Stomach (tissue), 4 donors: ENCODE measurements around the gene MYRIP.

Source experiments
- CTCF ChIP-seq, 7 experiments: fragments of 450-650 bp in 4 of 7; fragments of 200-600 bp in 3 of 7; sonication (generic) in 3 of 7; IDR thresholded peaks; one replicate each; pipeline ENCODE4 v1.5.1; 2016 to 2019; ENCODE audit warnings: antibody characterized with exemption in 7 of 7, control low read depth in 2 of 7, mild to moderate bottlenecking in 1 of 7
- POLR2A ChIP-seq, 4 donors: fragments of 450-650 bp; IDR thresholded peaks; one replicate each; pipeline ENCODE4 v1.6.1; 2016; ENCODE audit warnings: antibody characterized with exemption in 4 of 4, control low read depth in 2 of 4, mild to moderate bottlenecking in 1 of 4, moderate library complexity in 1 of 4
- POLR2AphosphoS5 ChIP-seq, 3 donors: sonication (generic); formaldehyde crosslinking; IDR thresholded peaks; one replicate each; pipeline ENCODE4 v1.6.1; 2016; ENCODE audit warnings: antibody characterized with exemption in 3 of 3

- TF ChIP-seq CTCF (IDR thresholded peaks at IDR 0.05) = no peak
- no peak for TF ChIP-seq POLR2AphosphoS5 (IDR thresholded peaks at IDR 0.05)
- no peak for TF ChIP-seq POLR2A (IDR thresholded peaks at IDR 0.05)
Observed at GRCh38 chr3:40129981-40130380, 320.6 kb downstream of the MYRIP start.
